Naive thymus-derived CD8-positive, alpha-beta T cell (primary cell): Measurements from ENCODE around the gene YDJC. TPM values are rescaled to one million over a fixed set of nuclear protein-coding genes. Genes with fewer than 3 reads are reported as not detected.
A peak's percentile ranks its signal among the peaks of the same experiment; 100 is the strongest.
"Not testable (repeated sequence)": the region's sequence is repeated elsewhere in the genome, so short reads cannot be mapped to it uniquely, and the experiment has no call there.

Source experiments
- ATAC-seq, 2 donors: fragments of 150-1000 bp; cut with Tn5 transposase in 1 of 2; sonication (Bioruptor Pico), chemical (Tn5 transposase) in 1 of 2; 1 replicate in 1 of 2; 2 replicates in 1 of 2; pipeline ENCODE4 v1.10.0; 2021; ENCODE audit warnings: mild to moderate bottlenecking in 2 of 2, moderate library complexity in 2 of 2
- POLR2A ChIA-PET: fragments of 350-600 bp; sonication (Branson Sonifier 250); formaldehyde crosslinking; loops from one replicate; lab custom pipeline; 2021; ENCODE audit warnings: antibody characterized with exemption; lab: Charles Lee
- DNase-seq, 10 donors: peaks; one replicate each; pipeline versions ENCODE4 v3.0.0 to v3.0.0-alpha.2; 2020 to 2022
- H3K27ac Mint-ChIP-seq, 10 donors: one replicate each; pipeline ENCODE4 v1.8.0; 2020 to 2022; ENCODE audit warnings: mild to moderate bottlenecking in 10 of 10, mixed read lengths in 10 of 10, moderate library complexity in 4 of 10, inconsistent platforms in 1 of 10
- H3K27me3 Mint-ChIP-seq, 5 donors: one replicate each; pipeline ENCODE4 v1.8.0; 2021 to 2022; ENCODE audit warnings: mixed read lengths in 5 of 5
- H3K36me3 Mint-ChIP-seq, 3 donors: one replicate each; pipeline ENCODE4 v1.8.0; 2020 to 2022; ENCODE audit warnings: mixed read lengths in 3 of 3, mild to moderate bottlenecking in 2 of 3, inconsistent platforms in 1 of 3
- H3K4me1 Mint-ChIP-seq, 4 donors: one replicate each; pipeline ENCODE4 v1.8.0; 2021 to 2022; ENCODE audit warnings: mixed read lengths in 4 of 4
- H3K4me3 Mint-ChIP-seq, 10 donors: one replicate each; pipeline ENCODE4 v1.8.0; 2020 to 2022; ENCODE audit warnings: mild to moderate bottlenecking in 10 of 10, mixed read lengths in 10 of 10, moderate library complexity in 6 of 10, inconsistent platforms in 1 of 10
- H3K9me3 Mint-ChIP-seq, 9 donors: one replicate each; pipeline ENCODE4 v1.8.0; 2020 to 2022; ENCODE audit warnings: mixed read lengths in 9 of 9, mild to moderate bottlenecking in 3 of 9, inconsistent platforms in 1 of 9, moderate library complexity in 1 of 9
- polyA plus RNA-seq, 3 donors: library from polyadenylated mRNA; unstranded; fragments of 300-500 nt; fragmentation: Illumina TruSeq; gene quantifications; one replicate each; pipeline ENCODE4 v1.2.3, GENCODE V29; 2021
- total RNA-seq, 8 experiments: library from RNA in 2 of 8; stranded (reverse) in 2 of 8; gene quantifications; one replicate each; pipeline ENCODE4 v1.2.3 and lab custom pipeline; 2021 to 2026

Gene YDJC, protein sequence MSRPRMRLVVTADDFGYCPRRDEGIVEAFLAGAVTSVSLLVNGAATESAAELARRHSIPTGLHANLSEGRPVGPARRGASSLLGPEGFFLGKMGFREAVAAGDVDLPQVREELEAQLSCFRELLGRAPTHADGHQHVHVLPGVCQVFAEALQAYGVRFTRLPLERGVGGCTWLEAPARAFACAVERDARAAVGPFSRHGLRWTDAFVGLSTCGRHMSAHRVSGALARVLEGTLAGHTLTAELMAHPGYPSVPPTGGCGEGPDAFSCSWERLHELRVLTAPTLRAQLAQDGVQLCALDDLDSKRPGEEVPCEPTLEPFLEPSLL
- total RNA-seq, result 10 to 100 TPM; 48.8 to 54.0 TPM
- polyA plus RNA-seq, result 10 to 100 TPM; 38.0 to 68.9 (median 53.6) TPM
- 8.9 to 61.3 (median 33.3) reads per million in 6 experiments for total RNA-seq (lab: John Stamatoyannopoulos, UW)

DNA sequence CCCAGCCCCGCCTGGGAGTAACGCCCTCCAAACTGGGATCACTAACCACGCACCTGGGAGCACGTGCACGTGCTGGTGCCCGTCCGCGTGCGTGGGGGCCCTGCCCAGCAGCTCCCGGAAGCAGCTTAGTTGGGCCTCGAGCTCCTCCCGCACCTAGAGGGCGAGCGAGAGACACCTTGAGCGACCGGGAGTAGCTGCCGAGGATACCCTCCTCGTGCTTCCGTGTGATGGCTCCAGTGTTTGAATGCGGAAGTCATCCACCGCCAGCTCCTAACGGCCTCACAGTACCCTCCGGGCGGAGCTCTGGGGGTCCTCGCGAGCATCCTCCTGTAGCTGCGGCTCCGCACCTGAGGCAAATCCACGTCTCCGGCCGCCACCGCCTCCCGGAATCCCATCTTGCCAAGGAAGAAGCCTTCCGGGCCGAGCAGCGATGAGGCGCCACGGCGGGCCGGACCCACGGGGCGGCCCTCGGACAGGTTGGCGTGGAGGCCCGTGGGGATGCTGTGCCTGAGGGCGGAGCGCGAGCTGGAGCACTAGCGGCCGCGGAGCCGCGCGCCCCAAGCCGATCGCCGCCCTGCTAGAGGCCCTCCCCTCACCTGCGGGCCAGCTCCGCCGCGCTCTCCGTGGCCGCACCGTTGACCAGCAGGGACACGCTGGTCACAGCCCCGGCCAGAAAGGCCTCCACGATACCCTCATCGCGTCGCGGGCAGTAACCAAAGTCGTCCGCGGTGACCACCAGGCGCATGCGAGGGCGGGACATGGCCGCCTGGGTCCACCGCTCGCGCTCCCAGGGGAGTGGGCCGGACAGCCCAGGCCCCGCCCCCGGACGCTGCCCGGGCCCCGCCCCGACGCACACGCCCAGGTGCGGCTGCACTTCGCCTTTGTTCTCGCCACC, at the start of gene YDJC:
YDJC (minus strand) TSS at position 768 of the 895 bp plus-strand sequence; CDS start at position 760, 8 bp downstream.
- no peaks in the 10 kb centered on the region for H3K9me3 Mint-ChIP-seq
- DNase-seq, result peak; percentile 88 to 97 (median 94)
- H3K36me3 Mint-ChIP-seq, result peaks cover 0 to 20% (median 9%) of the 10 kb centered on the region in 3 donors
- H3K4me3 Mint-ChIP-seq, result peak within 1 kb of the TSS; percentile 87 to 97 (median 90)
- POLR2A ChIA-PET, result interaction anchor here (0.6 to 3.9 kb wide), 16 partner anchors 9 to 629 kb away, joined by 3 to 82 read pairs (median 5); partner anchors contain the start of genes PPIL2, SDF2L1, UBE2L3 and YPEL1
- H3K27ac Mint-ChIP-seq, result peak within 1 kb of the TSS; percentile 78 to 97 (median 94)
- peaks cover 12 to 43% (median 42%) of the 10 kb centered on the region in 4 donors for H3K4me1 Mint-ChIP-seq
- ATAC-seq, result peak; percentile 85 to 86
- no peaks in the 10 kb centered on the region for H3K27me3 Mint-ChIP-seq

DNA sequence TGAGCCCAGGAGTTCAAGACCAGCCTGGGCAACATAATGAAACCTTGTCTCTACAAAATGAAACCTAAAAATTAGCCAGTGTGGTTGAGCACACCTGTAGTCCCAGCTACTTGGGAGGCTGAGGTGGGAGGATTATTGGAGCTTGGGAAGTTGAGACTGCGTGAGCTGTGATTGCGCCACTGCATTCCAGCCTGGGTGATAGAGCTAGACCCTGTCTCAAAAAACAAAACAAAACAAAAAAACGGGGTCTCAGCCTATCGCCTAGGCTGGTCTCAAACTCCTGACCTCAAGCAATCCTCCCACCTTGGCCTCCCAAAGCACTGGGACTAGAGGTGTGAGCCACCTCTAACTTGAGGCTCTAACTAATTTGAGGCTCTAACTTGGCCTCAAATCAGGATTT, 49.6 kb upstream of the YDJC start:
- Mint-ChIP-seq H3K27ac (no peak overlapping the region), H3K27me3 (no peaks in the 10 kb centered on the region), H3K9me3 (no peaks in the 10 kb centered on the region), H3K4me3 (no peak overlapping the region), H3K4me1 (peaks cover 0 to 5% (median 2%) of the 10 kb centered on the region in 4 donors), H3K36me3 (peaks cover 0 to 58% (median 18%) of the 10 kb centered on the region in 3 donors)
- DNase-seq (no peak), ATAC-seq (no peak)
- POLR2A ChIA-PET, result no interaction called here

DNA sequence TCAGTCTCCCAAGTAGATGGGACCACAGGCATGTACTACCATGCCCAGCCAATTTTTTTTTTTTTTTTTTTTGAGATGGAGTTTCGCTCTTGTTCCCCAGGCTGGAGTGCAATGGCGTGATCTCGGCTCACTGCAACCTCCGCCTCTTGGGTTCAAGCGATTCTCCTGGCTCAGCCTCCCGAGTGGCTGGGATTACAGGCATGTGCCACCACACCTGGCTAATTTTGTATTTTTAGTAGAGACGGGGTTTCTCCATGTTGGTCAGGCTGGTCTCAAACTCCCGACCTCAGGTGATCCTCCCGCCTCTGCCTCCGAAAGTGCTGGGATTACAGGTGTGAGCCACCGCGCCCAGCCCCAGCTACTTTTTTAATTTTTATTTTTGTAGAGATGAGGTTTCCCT, 49.0 kb upstream of the YDJC start:
- POLR2A ChIA-PET, ATAC-seq, H3K27me3 Mint-ChIP-seq, H3K4me1 Mint-ChIP-seq, DNase-seq, H3K9me3 Mint-ChIP-seq: not testable (repeated sequence)
- H3K4me3 Mint-ChIP-seq, result peak overlapping the region in 1 of 10 donors; percentile 30
- H3K36me3 Mint-ChIP-seq, result peaks cover 0 to 63% (median 21%) of the 10 kb centered on the region in 3 donors
- peak overlapping the region in 1 of 10 donors; percentile 12 for H3K27ac Mint-ChIP-seq

DNA sequence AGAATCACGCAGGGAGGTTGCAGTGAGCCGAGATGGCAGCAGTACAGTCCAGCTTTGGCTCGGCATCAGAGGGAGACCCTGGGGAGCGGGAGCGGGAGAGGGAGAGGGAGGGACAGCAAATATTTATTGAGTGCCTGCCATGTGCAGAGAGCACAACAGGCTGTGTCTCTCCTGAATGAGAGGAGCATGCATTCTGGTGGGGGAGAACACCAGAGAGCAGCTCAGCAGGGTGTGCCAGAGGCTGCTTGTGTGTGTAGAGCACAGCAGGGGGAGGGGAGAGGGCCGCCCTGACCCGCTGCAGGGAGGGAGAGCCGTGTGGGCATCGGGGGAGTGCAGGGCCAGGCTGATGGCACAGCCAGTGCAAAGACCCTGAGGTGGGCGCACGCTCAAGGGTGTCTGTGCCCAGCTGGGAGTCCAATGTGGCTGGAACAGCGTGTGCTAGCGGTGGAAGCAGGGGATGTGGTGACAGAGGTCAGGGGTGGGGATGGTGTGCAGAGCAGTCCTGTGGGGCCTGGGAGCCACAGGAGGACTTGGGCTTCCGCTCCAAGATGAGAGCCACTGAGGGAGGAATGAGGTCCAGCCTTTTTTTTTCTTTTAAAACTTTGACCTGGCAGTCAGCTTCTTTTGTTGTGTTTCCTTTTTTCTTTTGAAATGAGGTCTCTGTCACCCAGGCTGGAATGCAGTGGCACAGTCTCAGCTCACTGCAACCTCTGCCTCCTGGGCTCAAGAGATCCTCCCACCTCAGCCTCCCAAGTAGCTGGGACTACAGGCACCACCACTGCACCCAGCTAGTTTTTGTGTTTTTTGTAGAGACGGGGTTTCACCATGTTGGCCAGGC, 48.0 kb upstream of the YDJC start:
- POLR2A ChIA-PET, result no interaction called here
- Mint-ChIP-seq H3K9me3 (no peaks in the 10 kb centered on the region), H3K4me1 (peaks cover 0 to 5% (median 5%) of the 10 kb centered on the region in 4 donors), H3K27me3 (no peaks in the 10 kb centered on the region), H3K4me3 (no peak overlapping the region), H3K27ac (peak overlapping the region in 2 of 10 donors; percentile 12 to 29), H3K36me3 (peaks cover 0 to 65% (median 20%) of the 10 kb centered on the region in 3 donors)
- ATAC-seq (no peak), DNase-seq (peak in 1 of 10 donors; percentile 47)

DNA sequence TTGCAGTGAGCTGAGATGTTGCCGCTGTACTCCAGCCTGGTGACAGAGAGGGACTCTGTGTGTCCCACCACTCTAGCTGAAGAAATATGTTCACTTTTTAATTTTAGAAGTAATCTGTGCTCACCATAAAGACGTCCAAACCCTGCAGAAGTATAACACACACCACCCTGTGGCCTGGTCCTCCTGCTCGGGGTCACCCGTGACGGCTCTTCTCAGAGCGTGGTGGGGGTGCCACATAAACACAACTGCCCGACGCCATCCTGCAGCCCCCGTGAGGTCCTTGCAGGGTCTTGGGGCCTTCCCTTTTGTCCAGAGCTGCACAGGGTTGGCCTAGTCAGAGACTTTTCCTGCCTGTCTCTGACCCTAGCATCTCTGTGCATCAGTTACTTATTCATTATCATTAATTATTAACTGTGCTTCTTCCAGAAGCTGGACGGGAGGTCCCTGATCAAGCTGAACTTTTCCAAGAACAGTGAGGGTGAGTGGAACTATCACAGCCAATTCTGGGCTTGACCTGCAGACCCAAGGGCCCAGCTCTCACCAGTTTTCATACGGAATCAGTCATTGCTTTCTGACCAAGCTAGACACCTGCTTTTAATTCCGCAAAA, 44.9 kb upstream of the YDJC start:
- Mint-ChIP-seq H3K4me3 (no peak overlapping the region), H3K27ac (no peak overlapping the region), H3K27me3 (no peaks in the 10 kb centered on the region), H3K4me1 (peaks cover 7 to 18% (median 9%) of the 10 kb centered on the region in 4 donors), H3K36me3 (peaks cover 0 to 80% (median 35%) of the 10 kb centered on the region in 3 donors), H3K9me3 (no peaks in the 10 kb centered on the region)
- POLR2A ChIA-PET, result no interaction called here
- ATAC-seq (no peak), DNase-seq (peak in 1 of 10 donors; percentile 4)

DNA sequence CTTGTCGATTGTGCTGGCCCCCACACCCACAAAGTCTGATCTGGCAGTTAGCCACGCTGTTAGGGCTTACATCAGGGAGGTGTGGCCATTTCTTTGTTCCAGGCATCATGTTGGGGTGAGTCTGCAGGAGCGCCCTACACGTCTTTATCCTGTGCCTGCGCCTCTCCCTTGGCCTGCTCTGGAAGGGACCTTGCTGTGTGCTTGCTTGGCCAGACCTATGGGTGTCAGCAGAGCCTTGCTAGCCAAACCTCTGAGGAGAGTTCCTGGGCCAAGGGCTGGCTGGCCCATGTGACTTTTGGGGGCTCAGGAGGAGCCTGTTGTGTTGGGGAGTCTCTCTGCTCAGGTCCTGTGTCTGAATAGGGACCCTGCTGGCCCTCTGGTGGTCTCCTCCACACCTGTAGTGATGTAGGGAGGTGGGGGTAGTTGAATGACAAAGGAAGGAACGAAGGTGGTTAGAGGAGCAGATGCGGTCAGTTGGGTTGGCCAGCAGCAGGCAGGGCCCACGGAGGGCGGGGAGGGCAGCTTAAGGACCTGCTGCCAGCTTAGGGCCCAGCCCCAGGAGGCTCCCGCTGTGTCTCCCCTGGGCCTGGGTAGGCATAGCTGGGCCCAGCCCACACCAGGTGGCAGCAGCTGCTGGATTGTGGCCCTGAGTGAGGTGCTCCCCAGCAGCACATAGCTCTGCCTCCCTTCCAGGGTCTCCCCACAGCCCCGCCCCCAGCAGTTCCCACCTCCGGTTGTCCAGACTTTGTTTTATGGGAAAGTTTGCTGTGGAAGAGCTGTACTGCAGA, 43.9 kb upstream of the YDJC start:
- H3K36me3 Mint-ChIP-seq, result peaks cover 0 to 86% (median 35%) of the 10 kb centered on the region in 3 donors
- DNase-seq (peak in 1 of 10 donors; percentile 36), ATAC-seq (no peak)
- no peak overlapping the region for H3K4me3 Mint-ChIP-seq
- H3K9me3 Mint-ChIP-seq, result no peaks in the 10 kb centered on the region
- H3K4me1 Mint-ChIP-seq, result peaks cover 12 to 25% (median 13%) of the 10 kb centered on the region in 4 donors
- no peaks in the 10 kb centered on the region for H3K27me3 Mint-ChIP-seq
- no peak overlapping the region for H3K27ac Mint-ChIP-seq
- POLR2A ChIA-PET, result no interaction called here

DNA sequence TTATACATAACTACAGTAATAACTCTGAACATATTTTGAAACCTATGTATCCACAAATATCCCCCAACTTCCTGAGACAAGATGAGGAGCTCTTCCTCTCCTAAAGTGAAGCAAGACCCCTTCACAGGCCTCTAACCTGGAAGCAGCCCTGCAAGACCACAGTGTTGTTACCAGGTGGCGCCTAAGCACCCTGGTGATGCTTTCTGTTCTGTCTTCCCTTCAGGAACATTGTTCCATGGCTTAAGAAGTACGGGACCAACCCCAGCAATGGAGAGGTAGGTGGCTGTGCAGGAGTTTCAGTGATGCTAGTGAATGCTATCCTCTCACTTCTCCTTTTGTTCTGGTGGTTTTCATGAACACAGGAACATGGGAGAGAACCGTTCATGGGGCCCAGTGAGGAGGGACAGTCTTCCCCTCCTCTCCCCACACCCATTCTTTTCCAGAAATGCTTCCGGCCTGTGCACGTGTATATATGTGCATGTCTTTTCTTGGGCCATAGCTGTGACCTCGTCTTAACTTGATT, 42.3 kb upstream of the YDJC start:
- Mint-ChIP-seq H3K4me1 (peaks cover 16 to 33% (median 22%) of the 10 kb centered on the region in 4 donors), H3K36me3 (peaks cover 0 to 77% (median 31%) of the 10 kb centered on the region in 3 donors), H3K27ac (peak overlapping the region in 1 of 10 donors; percentile 7), H3K27me3 (no peaks in the 10 kb centered on the region), H3K4me3 (no peak overlapping the region), H3K9me3 (no peaks in the 10 kb centered on the region)
- DNase-seq (peak in 1 of 10 donors; percentile 1), ATAC-seq (no peak)
- POLR2A ChIA-PET, result no interaction called here

DNA sequence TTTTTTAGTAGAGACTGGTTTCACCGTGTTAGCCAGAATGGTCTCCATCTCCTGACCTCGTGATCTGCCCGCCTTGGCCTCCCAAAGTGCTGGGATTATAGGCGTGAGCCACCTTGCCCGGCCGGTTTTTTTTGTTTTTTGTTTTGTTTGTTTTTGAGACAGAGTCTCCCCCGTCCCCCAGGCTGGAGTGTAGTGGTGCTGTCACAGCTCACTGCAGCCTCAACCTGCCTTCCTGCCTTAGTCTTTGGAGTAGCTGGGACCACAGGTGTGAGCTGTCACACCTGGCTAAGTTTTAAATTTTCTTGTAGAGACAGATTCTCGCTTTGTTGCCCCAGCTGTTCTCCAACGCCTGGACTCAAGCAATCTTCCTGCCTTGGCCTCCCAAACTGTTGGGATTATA, 39.2 kb upstream of the YDJC start:
- ATAC-seq, result no peak
- Mint-ChIP-seq H3K36me3 (peaks cover 0 to 48% (median 15%) of the 10 kb centered on the region in 3 donors), H3K27ac (peak overlapping the region in 3 of 10 donors; percentile 1 to 53 (median 20))

DNA sequence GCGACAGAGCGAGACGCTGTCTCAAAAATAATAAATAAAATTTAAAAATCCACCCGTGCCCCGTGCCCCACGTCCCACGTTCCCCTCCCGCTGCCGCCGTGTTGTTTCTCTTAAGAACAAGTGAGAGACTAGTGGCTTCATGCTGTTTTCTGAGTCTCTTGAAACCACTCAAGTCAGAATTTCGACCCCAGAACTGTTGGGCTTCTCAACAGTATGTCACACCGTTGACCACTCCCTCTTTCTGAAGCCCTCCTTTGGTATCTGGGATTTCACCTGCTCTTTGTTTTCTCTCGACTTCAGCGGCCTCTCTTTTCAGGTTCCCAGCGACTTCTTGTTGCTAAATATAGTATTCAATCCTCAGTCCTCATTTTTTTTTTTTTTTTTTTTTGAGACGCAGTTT, 37.0 kb upstream of the YDJC start:
- no peak for ATAC-seq
- peak overlapping the region; percentile 43 to 98 (median 96) for H3K27ac Mint-ChIP-seq

More for the DNA sequence above, 39.2 kb upstream of the YDJC start:
- peaks cover 19 to 50% (median 36%) of the 10 kb centered on the region in 4 donors for H3K4me1 Mint-ChIP-seq
- no peaks in the 10 kb centered on the region for H3K9me3 Mint-ChIP-seq
- peak in 1 of 10 donors; percentile 32 for DNase-seq
- no peaks in the 10 kb centered on the region for H3K27me3 Mint-ChIP-seq
- peak overlapping the region in 4 of 10 donors; percentile 22 to 43 (median 37) for H3K4me3 Mint-ChIP-seq
- POLR2A ChIA-PET, result no interaction called here

DNA sequence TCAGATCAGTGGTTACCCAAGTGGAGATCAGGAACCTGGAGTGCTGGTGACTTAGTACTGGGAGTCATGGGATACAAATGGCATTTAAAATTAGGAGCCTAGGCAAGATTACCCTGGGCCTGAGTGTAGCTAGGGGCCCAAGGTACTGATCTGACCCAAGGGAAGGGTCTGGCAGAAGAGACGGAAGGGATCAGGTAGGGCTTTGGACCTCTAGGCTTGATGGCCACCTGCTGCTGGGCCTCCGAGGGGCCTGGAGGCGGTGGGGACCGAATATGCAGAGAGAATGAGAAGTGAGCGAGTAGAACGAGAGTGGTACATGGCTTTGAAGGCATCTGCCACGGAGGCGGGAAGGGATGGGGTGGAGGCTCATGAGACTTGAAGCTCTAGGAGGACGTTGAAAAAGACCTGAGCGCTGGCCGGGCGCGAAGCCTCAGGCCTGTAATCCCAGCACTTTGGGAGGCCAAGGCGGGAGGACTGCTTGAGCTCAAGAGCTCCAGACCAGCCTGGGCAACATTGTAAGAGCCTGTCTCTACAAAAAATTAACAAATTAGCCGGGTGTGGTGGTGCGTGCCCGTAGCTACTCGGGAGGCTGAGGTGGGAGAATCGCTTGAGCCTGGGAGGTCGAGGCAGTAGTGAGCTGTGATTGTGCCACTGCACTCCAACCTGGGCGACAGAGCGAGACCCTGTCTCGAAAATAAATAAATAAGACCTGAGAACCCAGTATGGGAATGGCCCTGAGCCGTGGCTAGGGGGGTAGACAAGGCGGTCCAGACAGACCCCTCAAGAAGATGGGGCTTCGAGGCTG, 35.4 kb upstream of the YDJC start:
- Mint-ChIP-seq H3K27ac (peak overlapping the region; percentile 94 to 99 (median 98)), H3K4me1 (peaks cover 16 to 40% (median 32%) of the 10 kb centered on the region in 4 donors), H3K4me3 (peak overlapping the region; percentile 95 to 100 (median 99)), H3K36me3 (peaks cover 0 to 12% (median under 1%) of the 10 kb centered on the region in 3 donors), H3K9me3 (no peaks in the 10 kb centered on the region), H3K27me3 (no peaks in the 10 kb centered on the region)
- DNase-seq (peak in 1 of 10 donors; percentile 3), ATAC-seq (no peak)
- POLR2A ChIA-PET, result interaction anchor here (0.5 to 2.5 kb wide), 9 partner anchors 10 to 36 kb away, joined by 3 to 19 read pairs (median 5); partner anchors contain the start of gene YDJC

More for the DNA sequence above, 37.0 kb upstream of the YDJC start:
- Mint-ChIP-seq H3K36me3 (peaks cover 0 to 27% (median 9%) of the 10 kb centered on the region in 3 donors), H3K4me1 (peaks cover 18 to 44% (median 35%) of the 10 kb centered on the region in 4 donors), H3K9me3 (no peaks in the 10 kb centered on the region), H3K27me3 (no peaks in the 10 kb centered on the region), H3K4me3 (peak overlapping the region; percentile 95 to 100 (median 99))
- DNase-seq, result peak in 1 of 10 donors; percentile 30
- POLR2A ChIA-PET, result interaction anchor here (1.1 to 2.5 kb wide), 2 partner anchors 24 to 37 kb away, joined by 3 to 19 read pairs; partner anchors contain the start of gene YDJC
